Right lobe of liver (tissue), 4 donors: ENCODE data around the gene OSBPL2.

Source experiments
- POLR2A ChIP-seq: fragments of 450-650 bp; IDR thresholded peaks from one replicate; pipeline ENCODE4 v1.6.1; 2017; ENCODE audit warnings: antibody characterized with exemption, mild to moderate bottlenecking
- TF ChIP-seq, protein P1 (sequence below), 4 donors: fragments of 200-600 bp in 3 of 4; fragments of 450-650 bp in 1 of 4; IDR thresholded peaks; one replicate each; pipeline versions ENCODE4 v1.5.1 to v1.8.0; 2016 to 2022; ENCODE audit warnings: antibody characterized with exemption in 4 of 4, mild to moderate bottlenecking in 2 of 4
- donor health status: DM: no; HTN: no; CAD: no.
- donor health status: DM: no; HTN: no; CAD: no.
- donor health status: DM: no; HTN: yes; CAD: no.

DNA sequence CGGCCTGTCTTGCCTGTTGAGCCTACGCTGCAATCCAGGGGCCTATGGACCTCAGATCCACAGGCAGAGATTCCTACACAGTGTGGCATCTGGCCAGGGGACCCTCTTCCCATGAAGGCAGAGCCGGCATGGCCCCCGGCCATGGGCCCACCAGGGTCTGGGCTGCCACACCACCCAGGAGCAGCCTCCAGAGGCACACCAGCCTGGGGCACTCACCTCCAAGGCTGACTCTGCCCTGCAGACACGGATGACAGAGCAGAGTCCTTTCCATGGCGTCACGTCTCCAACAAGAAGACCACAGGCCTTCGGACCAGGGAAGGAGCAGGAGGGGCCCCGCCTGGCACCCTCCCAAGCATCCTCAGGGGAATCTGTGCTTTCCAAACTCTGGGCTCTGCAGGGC is 14.8 kb upstream of the OSBPL2 start:
- TF ChIP-seq, protein P1, sequence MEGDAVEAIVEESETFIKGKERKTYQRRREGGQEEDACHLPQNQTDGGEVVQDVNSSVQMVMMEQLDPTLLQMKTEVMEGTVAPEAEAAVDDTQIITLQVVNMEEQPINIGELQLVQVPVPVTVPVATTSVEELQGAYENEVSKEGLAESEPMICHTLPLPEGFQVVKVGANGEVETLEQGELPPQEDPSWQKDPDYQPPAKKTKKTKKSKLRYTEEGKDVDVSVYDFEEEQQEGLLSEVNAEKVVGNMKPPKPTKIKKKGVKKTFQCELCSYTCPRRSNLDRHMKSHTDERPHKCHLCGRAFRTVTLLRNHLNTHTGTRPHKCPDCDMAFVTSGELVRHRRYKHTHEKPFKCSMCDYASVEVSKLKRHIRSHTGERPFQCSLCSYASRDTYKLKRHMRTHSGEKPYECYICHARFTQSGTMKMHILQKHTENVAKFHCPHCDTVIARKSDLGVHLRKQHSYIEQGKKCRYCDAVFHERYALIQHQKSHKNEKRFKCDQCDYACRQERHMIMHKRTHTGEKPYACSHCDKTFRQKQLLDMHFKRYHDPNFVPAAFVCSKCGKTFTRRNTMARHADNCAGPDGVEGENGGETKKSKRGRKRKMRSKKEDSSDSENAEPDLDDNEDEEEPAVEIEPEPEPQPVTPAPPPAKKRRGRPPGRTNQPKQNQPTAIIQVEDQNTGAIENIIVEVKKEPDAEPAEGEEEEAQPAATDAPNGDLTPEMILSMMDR (IDR thresholded peaks at IDR 0.05), result no peak
- TF ChIP-seq POLR2A, result no peak
